ENCODE data around the gene GLIPR1L2.

GRCh38 chr12:75478116-75478794 is 87.4 kb downstream of the GLIPR1L2 start:
- TF ChIP-seq CTCF (IDR thresholded peaks at IDR 0.05): no peak
- TF ChIP-seq EP300 (IDR thresholded peaks at IDR 0.05): no peak
